KMS-11 (cell line): ENCODE results near the gene CTF1.

Source experiments
- H2AFZ ChIP-seq: fragments of 200-600 bp; sonication (generic); 2 replicates; pipeline ENCODE4 v1.6.1; 2016; ENCODE audit warnings: antibody characterized with exemption, mixed run types, low read depth
- H3K27ac ChIP-seq: fragments of 200-600 bp; sonication (generic); 2 replicates; pipeline ENCODE4 v1.6.1; 2016; ENCODE audit warnings: mild to moderate bottlenecking, mixed run types
- H3K27me3 ChIP-seq: fragments of 200-600 bp; sonication (generic); 2 replicates; pipeline ENCODE4 v1.6.1; 2017; ENCODE audit warnings: mild to moderate bottlenecking, low read depth, mixed run types, moderate library complexity; ENCODE audit not compliant: insufficient read depth
- H3K36me3 ChIP-seq: fragments of 200-600 bp; sonication (generic); 2 replicates; pipeline ENCODE4 v1.6.1; 2017; ENCODE audit warnings: mild to moderate bottlenecking, mixed run types; ENCODE audit not compliant: insufficient read depth
- H3K4me1 ChIP-seq: fragments of 200-600 bp; sonication (generic); 2 replicates; pipeline ENCODE4 v1.6.1; 2016; ENCODE audit warnings: mild to moderate bottlenecking, low read depth, mixed run types; ENCODE audit not compliant: poor library complexity, severe bottlenecking
- H3K4me2 ChIP-seq: fragments of 200-600 bp; sonication (generic); 2 replicates; pipeline ENCODE4 v1.7.0; 2016; ENCODE audit warnings: mild to moderate bottlenecking, mixed run types
- H3K4me3 ChIP-seq: fragments of 200-600 bp; sonication (generic); IDR thresholded peaks from 2 replicates; pipeline ENCODE4 v1.6.1; 2017; ENCODE audit warnings: low read depth, low read length, mixed read lengths; ENCODE audit not compliant: insufficient read depth
- H3K79me2 ChIP-seq: fragments of 200-600 bp; sonication (generic); 2 replicates; pipeline ENCODE4 v1.6.1; 2016; ENCODE audit warnings: low read depth, mixed run types; ENCODE audit not compliant: insufficient read depth
- H3K9ac ChIP-seq: fragments of 200-600 bp; sonication (generic); 2 replicates; pipeline ENCODE4 v1.6.1; 2016; ENCODE audit warnings: mild to moderate bottlenecking, mixed run types
- H4K20me1 ChIP-seq: fragments of 200-600 bp; sonication (generic); 2 replicates; pipeline ENCODE4 v1.6.1; 2016; ENCODE audit warnings: mild to moderate bottlenecking, mixed run types; ENCODE audit not compliant: insufficient read depth
- TF ChIP-seq, protein P1 (sequence below): fragments of 200-600 bp; sonication (generic); conservative IDR thresholded peaks from 2 replicates; pipeline ENCODE4 v1.6.1; 2017; ENCODE audit warnings: low read depth, mild to moderate bottlenecking, antibody characterized with exemption, low read length, moderate library complexity, mixed read lengths

The CTF1 gene

DNA sequence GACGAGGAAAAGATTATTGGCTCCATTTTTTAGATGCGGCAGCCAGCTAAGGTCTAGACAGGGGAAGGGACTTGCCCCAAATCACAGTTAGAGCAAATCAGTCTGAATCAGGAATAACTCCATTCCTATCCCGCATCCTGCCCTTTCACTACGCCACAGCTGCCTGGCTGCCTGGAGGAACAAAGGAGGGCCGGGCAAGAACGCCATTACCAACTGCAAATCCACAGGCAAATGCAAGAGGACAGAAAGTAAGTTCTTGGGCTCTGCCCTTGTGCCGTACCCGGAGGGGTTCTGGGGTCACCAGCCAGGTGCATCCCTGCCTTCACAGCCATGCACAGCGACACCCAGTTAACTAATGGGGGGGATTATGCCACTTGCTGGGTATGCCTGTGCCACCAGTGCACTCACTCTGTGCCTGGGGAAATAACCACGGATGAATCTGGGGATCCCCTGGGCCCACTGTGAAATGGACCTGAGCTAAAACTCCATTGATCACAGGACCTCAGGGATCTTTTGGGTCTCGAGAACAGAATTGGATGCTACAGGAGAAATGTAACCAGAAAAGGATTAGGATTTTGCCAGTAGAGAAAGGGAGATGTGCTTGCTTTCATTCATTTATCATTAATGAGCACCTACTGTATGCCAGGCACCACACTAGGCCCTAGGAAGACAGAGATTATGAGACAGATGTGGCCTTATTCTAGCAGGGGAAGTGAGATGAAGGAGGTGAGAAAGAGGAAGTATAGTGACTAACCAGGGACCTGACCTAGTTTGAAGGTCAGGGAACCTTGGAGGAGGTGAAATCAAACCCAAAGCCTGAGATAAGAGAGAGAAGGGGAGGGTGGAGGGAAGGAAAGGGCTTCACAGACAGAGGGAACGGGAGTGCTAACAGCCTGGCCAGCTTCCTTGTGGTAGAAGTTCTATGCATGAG is 20.3 kb upstream of the CTF1 start:
- no peaks in the 10 kb centered on the region for H3K36me3 ChIP-seq
- TF ChIP-seq, protein P1, sequence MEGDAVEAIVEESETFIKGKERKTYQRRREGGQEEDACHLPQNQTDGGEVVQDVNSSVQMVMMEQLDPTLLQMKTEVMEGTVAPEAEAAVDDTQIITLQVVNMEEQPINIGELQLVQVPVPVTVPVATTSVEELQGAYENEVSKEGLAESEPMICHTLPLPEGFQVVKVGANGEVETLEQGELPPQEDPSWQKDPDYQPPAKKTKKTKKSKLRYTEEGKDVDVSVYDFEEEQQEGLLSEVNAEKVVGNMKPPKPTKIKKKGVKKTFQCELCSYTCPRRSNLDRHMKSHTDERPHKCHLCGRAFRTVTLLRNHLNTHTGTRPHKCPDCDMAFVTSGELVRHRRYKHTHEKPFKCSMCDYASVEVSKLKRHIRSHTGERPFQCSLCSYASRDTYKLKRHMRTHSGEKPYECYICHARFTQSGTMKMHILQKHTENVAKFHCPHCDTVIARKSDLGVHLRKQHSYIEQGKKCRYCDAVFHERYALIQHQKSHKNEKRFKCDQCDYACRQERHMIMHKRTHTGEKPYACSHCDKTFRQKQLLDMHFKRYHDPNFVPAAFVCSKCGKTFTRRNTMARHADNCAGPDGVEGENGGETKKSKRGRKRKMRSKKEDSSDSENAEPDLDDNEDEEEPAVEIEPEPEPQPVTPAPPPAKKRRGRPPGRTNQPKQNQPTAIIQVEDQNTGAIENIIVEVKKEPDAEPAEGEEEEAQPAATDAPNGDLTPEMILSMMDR = no peak
- H3K4me3 ChIP-seq = no peak overlapping the region

DNA sequence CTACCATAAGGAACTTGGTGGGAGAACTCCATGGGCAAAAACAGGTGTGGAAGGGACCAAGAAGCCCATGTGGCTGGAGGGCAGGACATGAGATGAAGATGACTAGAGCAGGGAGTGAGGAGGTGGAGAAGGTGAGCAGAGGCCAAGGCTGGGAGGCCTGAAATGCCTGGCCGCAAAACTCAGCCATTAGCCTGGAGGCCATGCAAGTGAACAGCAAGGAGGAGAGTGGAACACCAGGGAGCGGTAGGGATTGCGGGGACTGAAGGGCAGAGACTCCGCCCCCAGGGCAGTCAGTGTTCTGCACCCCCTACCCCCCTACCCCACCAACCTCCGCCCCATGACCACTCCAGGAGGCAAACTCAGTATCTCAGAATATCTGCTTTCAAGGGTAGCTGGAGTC is 19.5 kb upstream of the CTF1 start:
- H4K20me1 ChIP-seq = no peaks in the 10 kb centered on the region
- H3K27ac ChIP-seq = peak overlapping the region; percentile 83; the same call in 1 of the 2 replicates
- H2AFZ ChIP-seq = no peak overlapping the region
- TF ChIP-seq, protein P1 = no peak
- H3K4me2 ChIP-seq = peak overlapping the region; percentile 71
- no peak overlapping the region for H3K4me3 ChIP-seq
- H3K4me1 ChIP-seq = peaks cover 15% of the 10 kb centered on the region
- H3K36me3 ChIP-seq = no peaks in the 10 kb centered on the region
- H3K27me3 ChIP-seq = no peaks in the 10 kb centered on the region
- peaks cover 10% of the 10 kb centered on the region; the same call in 1 of the 2 replicates for H3K79me2 ChIP-seq
- peak overlapping the region; percentile 90; the same call in 1 of the 2 replicates for H3K9ac ChIP-seq

More for the DNA sequence above, 20.3 kb upstream of the CTF1 start:
- Histone ChIP-seq H3K4me2 (peak overlapping the region; percentile 71), H3K9ac (peak overlapping the region; percentile 90), H3K27me3 (no peaks in the 10 kb centered on the region), H3K27ac (peak overlapping the region; percentile 83), H2AFZ (peak overlapping the region; percentile 93), H4K20me1 (no peaks in the 10 kb centered on the region), H3K4me1 (peaks cover 15% of the 10 kb centered on the region), H3K79me2 (peaks cover 10% of the 10 kb centered on the region; the same call in 1 of the 2 replicates)

DNA sequence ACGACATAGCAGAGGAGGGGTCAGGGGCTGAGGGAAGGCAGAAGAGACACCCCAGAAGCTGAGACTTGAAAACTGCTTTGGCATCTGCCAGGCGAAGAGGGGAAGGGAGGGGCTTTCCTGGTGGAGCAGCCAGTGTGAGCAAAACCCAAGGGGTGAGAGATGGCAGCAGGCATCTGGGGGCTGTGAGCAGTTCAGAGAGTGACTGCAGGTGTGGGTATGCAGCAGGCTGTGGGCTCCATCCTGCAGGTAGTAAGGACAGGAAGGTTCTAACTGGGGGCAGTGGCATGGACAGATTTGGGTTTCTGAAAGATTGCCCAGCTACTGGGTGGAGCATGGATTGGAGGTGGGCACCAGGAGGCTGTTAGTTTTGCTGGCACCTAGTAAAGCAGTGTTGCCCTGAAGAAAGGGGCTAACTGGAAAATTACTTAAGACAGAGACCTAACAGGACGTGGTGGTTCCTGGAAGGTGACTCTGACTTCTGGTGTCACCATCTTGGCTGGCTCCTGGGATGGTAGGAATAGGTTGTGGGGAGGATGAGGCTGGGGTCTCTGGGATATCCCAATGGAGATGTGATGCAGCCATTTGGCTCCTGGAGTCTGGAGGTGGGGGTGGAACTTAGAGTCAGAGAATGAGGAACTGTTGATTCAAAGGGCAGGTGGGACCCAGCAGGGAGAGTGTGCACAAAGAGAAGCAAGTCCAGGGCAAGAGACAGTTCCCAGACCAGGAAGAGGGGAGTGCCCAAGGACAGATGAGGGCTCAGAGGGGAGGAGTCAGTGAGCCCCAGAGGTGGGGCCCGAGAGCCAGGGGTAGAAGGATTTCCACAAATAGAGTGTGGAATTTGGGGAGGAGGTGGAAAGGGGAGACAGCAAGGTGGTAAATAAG is 13.7 kb upstream of the CTF1 start:
- no peaks in the 10 kb centered on the region for H3K27me3 ChIP-seq
- TF ChIP-seq, protein P1 = no peak
- no peak overlapping the region for H3K27ac ChIP-seq
- H3K9ac ChIP-seq = no peak overlapping the region
- no peaks in the 10 kb centered on the region; the same call in 1 of the 2 replicates for H3K79me2 ChIP-seq
- H3K36me3 ChIP-seq = no peaks in the 10 kb centered on the region
- H4K20me1 ChIP-seq = no peaks in the 10 kb centered on the region
- H3K4me1 ChIP-seq = peaks cover 9% of the 10 kb centered on the region
- no peak overlapping the region for H3K4me3 ChIP-seq
- no peak overlapping the region for H2AFZ ChIP-seq
- no peak overlapping the region for H3K4me2 ChIP-seq

DNA sequence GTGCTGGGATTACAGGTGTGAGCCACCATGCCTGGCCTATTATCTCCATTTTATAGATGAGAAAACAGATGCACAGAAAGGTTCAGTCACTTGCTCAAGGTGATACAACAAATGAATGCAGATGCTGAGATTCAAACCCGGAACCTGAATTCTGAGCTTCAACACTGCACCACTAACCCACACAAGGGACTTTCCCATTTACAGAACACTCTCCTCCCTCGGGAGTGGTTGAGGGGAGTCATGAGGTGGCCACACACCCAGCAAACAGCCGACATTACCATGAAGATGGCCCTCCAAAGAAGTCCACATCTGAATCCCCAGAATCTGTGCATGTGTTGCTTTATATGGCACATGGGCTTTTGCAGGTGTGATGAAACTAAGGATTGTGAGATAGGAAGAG is 11.7 kb upstream of the CTF1 start:
- no peak overlapping the region for H3K4me2 ChIP-seq
- H3K4me1 ChIP-seq = peaks cover 9% of the 10 kb centered on the region
- H3K36me3 ChIP-seq = no peaks in the 10 kb centered on the region
- TF ChIP-seq, protein P1 = no peak
- no peaks in the 10 kb centered on the region for H3K79me2 ChIP-seq
- H3K4me3 ChIP-seq = no peak overlapping the region
- H3K27me3 ChIP-seq = no peaks in the 10 kb centered on the region
- H3K27ac ChIP-seq = 0 out of 2 replicates have a peak overlapping the region, but pooled peaks have one; percentile 3
- H2AFZ ChIP-seq = no peak overlapping the region
- H3K9ac ChIP-seq = no peak overlapping the region
- no peaks in the 10 kb centered on the region for H4K20me1 ChIP-seq
